Loucy (cell line): Measurements from ENCODE around the gene STAB2.

ENCODE experiments used
- H2AFZ ChIP-seq: fragments of 200-600 bp; sonication (generic); 2 replicates; pipeline ENCODE4 v1.6.0; 2016; ENCODE audit warnings: antibody characterized with exemption, mild to moderate bottlenecking, low read length, moderate library complexity
- H3F3A ChIP-seq: fragments of 200-600 bp; 2 replicates; pipeline ENCODE4 v1.6.0; 2016; ENCODE audit warnings: antibody characterized with exemption, low read depth, mild to moderate bottlenecking
- H3K27me3 ChIP-seq: fragments of 200-600 bp; sonication (generic); 2 replicates; pipeline ENCODE4 v1.6.1; 2014; ENCODE audit warnings: low read length, mild to moderate bottlenecking; ENCODE audit not compliant: insufficient read depth, poor library complexity, severe bottlenecking
- H3K36me3 ChIP-seq: fragments of 200-600 bp; sonication (generic); 2 replicates; pipeline ENCODE4 v1.6.1; 2016; ENCODE audit warnings: low read length; ENCODE audit not compliant: insufficient read depth
- H3K4me1 ChIP-seq: fragments of 200-600 bp; sonication (generic); 2 replicates; pipeline ENCODE4 v1.5.1; 2014; ENCODE audit warnings: low read length, mild to moderate bottlenecking; ENCODE audit not compliant: insufficient read depth, poor library complexity, severe bottlenecking
- H3K4me2 ChIP-seq: fragments of 200-600 bp; sonication (generic); 2 replicates; pipeline ENCODE4 v1.6.0; 2014; ENCODE audit warnings: antibody characterized with exemption, low read length, low read depth, mild to moderate bottlenecking; ENCODE audit not compliant: poor library complexity, severe bottlenecking
- H3K4me3 ChIP-seq: fragments of 200-600 bp; sonication (generic); 2 replicates; pipeline ENCODE4 v1.5.1; 2014; ENCODE audit warnings: low read length, mild to moderate bottlenecking, mixed read lengths; ENCODE audit not compliant: poor library complexity, severe bottlenecking
- H3K79me2 ChIP-seq: fragments of 200-600 bp; sonication (generic); 2 replicates; pipeline ENCODE4 v1.6.1; 2014; ENCODE audit warnings: low read length; ENCODE audit not compliant: insufficient read depth
- H3K9ac ChIP-seq: fragments of 200-600 bp; sonication (generic); 2 replicates; pipeline ENCODE4 v1.6.0; 2014; ENCODE audit warnings: mild to moderate bottlenecking, low read depth, low read length, moderate library complexity; ENCODE audit not compliant: poor library complexity, severe bottlenecking
- H3K9me2 ChIP-seq: fragments of 200-600 bp; sonication (generic); replicated peaks from 2 replicates; pipeline ENCODE4 v1.6.1; 2016; ENCODE audit warnings: low read depth, low read length, mixed read lengths
- H3K9me3 ChIP-seq: fragments of 200-600 bp; sonication (generic); 2 replicates; pipeline ENCODE4 v1.6.1; 2014; ENCODE audit warnings: mild to moderate bottlenecking, antibody characterized with exemption, low read length, low read depth; ENCODE audit not compliant: insufficient read depth
- H4K20me1 ChIP-seq: fragments of 200-600 bp; sonication (generic); 2 replicates; pipeline ENCODE4 v1.6.0; 2014; ENCODE audit warnings: antibody characterized with exemption, low read length, mild to moderate bottlenecking; ENCODE audit not compliant: insufficient read depth, poor library complexity, severe bottlenecking
- CTCF ChIP-seq: fragments of 200-600 bp; sonication (generic); conservative IDR thresholded peaks from 2 replicates; pipeline ENCODE4 v1.5.1; 2014; ENCODE audit warnings: mild to moderate bottlenecking, antibody characterized with exemption, low read length
- EZH2phosphoT487 ChIP-seq: fragments of 200-600 bp; IDR thresholded peaks from 2 replicates; pipeline ENCODE4 v1.6.1; 2018; ENCODE audit warnings: antibody characterized with exemption, mild to moderate bottlenecking, moderate library complexity, borderline replicate concordance

STAB2 gene

GRCh38 chr12:103811791-103812190, 224.7 kb downstream of the STAB2 start:
- Histone ChIP-seq H3F3A (no peaks in the 10 kb centered on the region), H3K9me3 (no peaks in the 10 kb centered on the region), H3K9ac (no peak overlapping the region), H3K36me3 (peaks cover 6% of the 10 kb centered on the region; the same call in 1 of the 2 replicates), H4K20me1 (no peaks in the 10 kb centered on the region), H3K4me2 (no peak overlapping the region), H3K9me2 (no peaks in the 10 kb centered on the region), H3K79me2 (no peaks in the 10 kb centered on the region), H3K4me1 (no peaks in the 10 kb centered on the region), H3K4me3 (no peak overlapping the region), H3K27me3 (no peaks in the 10 kb centered on the region), H2AFZ (no peak overlapping the region)
- TF ChIP-seq EZH2phosphoT487 (no peak), CTCF (no peak)

GRCh38 chr12:103812789-103813188, 225.7 kb downstream of the STAB2 start:
- Histone ChIP-seq H3K4me3 (no peak overlapping the region), H3K9ac (no peak overlapping the region), H3K9me2 (no peaks in the 10 kb centered on the region), H3F3A (no peaks in the 10 kb centered on the region), H3K36me3 (peaks cover 6% of the 10 kb centered on the region; the same call in 1 of the 2 replicates), H3K79me2 (no peaks in the 10 kb centered on the region), H3K27me3 (no peaks in the 10 kb centered on the region), H2AFZ (no peak overlapping the region), H4K20me1 (no peaks in the 10 kb centered on the region), H3K4me2 (no peak overlapping the region), H3K4me1 (no peaks in the 10 kb centered on the region), H3K9me3 (no peaks in the 10 kb centered on the region)
- TF ChIP-seq EZH2phosphoT487 (no peak), CTCF (no peak; the same call in 1 of the 2 replicates)

- Histone ChIP-seq H3K4me2 (no peak overlapping the region), H3K27me3 (no peaks in the 10 kb centered on the region), H3K9me3 (no peaks in the 10 kb centered on the region), H3K4me1 (no peaks in the 10 kb centered on the region), H4K20me1 (no peaks in the 10 kb centered on the region), H3K9ac (no peak overlapping the region), H3K9me2 (no peaks in the 10 kb centered on the region), H3K4me3 (no peak overlapping the region), H2AFZ (no peak overlapping the region), H3F3A (no peaks in the 10 kb centered on the region), H3K79me2 (no peaks in the 10 kb centered on the region), H3K36me3 (peaks cover 6% of the 10 kb centered on the region; the same call in 1 of the 2 replicates)
- TF ChIP-seq EZH2phosphoT487, result no peak
Observed at GRCh38 chr12:103813426-103813825, 226.4 kb downstream of the STAB2 start.

GRCh38 chr12:103813949-103814348, 226.9 kb downstream of the STAB2 start:
- TF ChIP-seq EZH2phosphoT487 (no peak), CTCF (no peak)
- Histone ChIP-seq H4K20me1 (no peaks in the 10 kb centered on the region), H3K4me3 (no peak overlapping the region), H3K79me2 (no peaks in the 10 kb centered on the region), H3K9me3 (no peaks in the 10 kb centered on the region), H3K4me2 (no peak overlapping the region), H3K36me3 (peaks cover 6% of the 10 kb centered on the region; the same call in 1 of the 2 replicates), H3K4me1 (no peaks in the 10 kb centered on the region), H2AFZ (no peak overlapping the region), H3K27me3 (no peaks in the 10 kb centered on the region), H3F3A (no peaks in the 10 kb centered on the region), H3K9ac (no peak overlapping the region), H3K9me2 (no peaks in the 10 kb centered on the region)
